ENCODE results near the gene VGF. TPM values are rescaled to one million over a fixed set of nuclear protein-coding genes. Genes with fewer than 3 reads are reported as not detected.
"Not testable (repeated sequence)": the region's sequence is repeated elsewhere in the genome, so short reads cannot be mapped to it uniquely, and the experiment has no call there.

The VGF gene
- total RNA-seq, 2 experiments from 2014 or later = not detected

GRCh38 chr7:101128040-101128834 lies 37.1 kb downstream of the VGF start:
- intact Hi-C loops (cut with micrococcal nuclease) = no loop called here
- no peak overlapping the region for H3K27ac Mint-ChIP-seq
- peaks cover 41% of the 10 kb centered on the region for H3K27me3 Mint-ChIP-seq
- ChIA-PET CTCF (interaction anchor here (1.0 to 6.8 kb wide), 2 partner anchors 13 to 15 kb away, joined by 4 to 35 read pairs; no protein-coding TSS in a partner anchor), POLR2A (no interaction called here)
- no peak for DNase-seq
- H3K4me1 Mint-ChIP-seq (ENCODE audit: low read depth) = peaks cover 29% of the 10 kb centered on the region
- H3K36me3 Mint-ChIP-seq = no peaks in the 10 kb centered on the region
- no peaks in the 10 kb centered on the region for H3K9me3 Mint-ChIP-seq
- H3K4me3 Mint-ChIP-seq = no peak overlapping the region

GRCh38 chr7:101127460-101128039 lies 37.8 kb downstream of the VGF start:
- ChIA-PET POLR2A (no interaction called here), CTCF (interaction anchor here (1.0 to 6.8 kb wide), 3 partner anchors 13 to 65 kb away, joined by 4 to 35 read pairs (median 10); no protein-coding TSS in a partner anchor)
- no peaks in the 10 kb centered on the region for H3K9me3 Mint-ChIP-seq
- no peak for DNase-seq
- peaks cover 28% of the 10 kb centered on the region for H3K4me1 Mint-ChIP-seq (ENCODE audit: low read depth)
- H3K27me3 Mint-ChIP-seq = peaks cover 44% of the 10 kb centered on the region
- intact Hi-C loops (cut with micrococcal nuclease) = no loop called here
- H3K36me3 Mint-ChIP-seq = no peaks in the 10 kb centered on the region
- H3K27ac Mint-ChIP-seq = no peak overlapping the region
- H3K4me3 Mint-ChIP-seq = no peak overlapping the region

DNA sequence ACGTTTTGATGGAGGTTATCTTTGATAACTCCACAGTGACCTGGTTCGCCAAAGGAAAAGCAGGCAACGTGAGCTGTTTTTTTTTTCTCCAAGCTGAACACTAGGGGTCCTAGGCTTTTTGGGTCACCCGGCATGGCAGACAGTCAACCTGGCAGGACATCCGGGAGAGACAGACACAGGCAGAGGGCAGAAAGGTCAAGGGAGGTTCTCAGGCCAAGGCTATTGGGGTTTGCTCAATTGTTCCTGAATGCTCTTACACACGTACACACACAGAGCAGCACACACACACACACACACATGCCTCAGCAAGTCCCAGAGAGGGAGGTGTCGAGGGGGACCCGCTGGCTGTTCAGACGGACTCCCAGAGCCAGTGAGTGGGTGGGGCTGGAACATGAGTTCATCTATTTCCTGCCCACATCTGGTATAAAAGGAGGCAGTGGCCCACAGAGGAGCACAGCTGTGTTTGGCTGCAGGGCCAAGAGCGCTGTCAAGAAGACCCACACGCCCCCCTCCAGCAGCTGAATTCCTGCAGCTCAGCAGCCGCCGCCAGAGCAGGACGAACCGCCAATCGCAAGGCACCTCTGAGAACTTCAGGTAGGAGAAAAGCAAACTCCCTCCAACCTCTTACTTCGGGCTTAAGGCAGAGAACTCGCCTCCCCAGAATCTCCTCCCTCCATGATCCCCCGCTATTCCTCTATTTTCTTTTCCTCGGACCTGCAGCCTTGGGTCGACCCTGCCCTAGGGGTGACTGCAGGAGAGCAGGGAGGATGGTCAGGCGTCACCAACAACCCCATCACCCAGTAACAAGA lies 38.5 kb downstream of the VGF start, which contains the start of gene SERPINE1:
Gene SERPINE1, plus strand, starts transcription at position 454 of the 809 bp plus-strand sequence. CDS start 1,290 bp downstream, outside the sequence.
- H3K36me3 Mint-ChIP-seq = no peaks in the 10 kb centered on the region
- peaks cover 48% of the 10 kb centered on the region for H3K27me3 Mint-ChIP-seq
- ChIA-PET CTCF (interaction anchor here (0.7 to 6.8 kb wide), 6 partner anchors 7 to 65 kb away, joined by 3 to 35 read pairs (median 4); no protein-coding TSS in a partner anchor), POLR2A (no interaction called here)
- H3K27ac Mint-ChIP-seq = peak within 1 kb of the TSS; percentile 13
- peaks cover 34% of the 10 kb centered on the region for H3K4me1 Mint-ChIP-seq (ENCODE audit: low read depth)
- no peaks in the 10 kb centered on the region for H3K9me3 Mint-ChIP-seq
- peak; percentile 63 for DNase-seq
- intact Hi-C loops (cut with micrococcal nuclease) = no loop called here
- peak within 1 kb of the TSS; percentile 2 for H3K4me3 Mint-ChIP-seq

GRCh38 chr7:101125989-101126650 lies 39.2 kb downstream of the VGF start:
- DNase-seq = no peak
- Mint-ChIP-seq H3K4me1 (ENCODE audit: low read depth) (peaks cover 35% of the 10 kb centered on the region), H3K27ac (peak overlapping the region; percentile 13), H3K27me3 (peaks cover 48% of the 10 kb centered on the region), H3K4me3 (no peak overlapping the region), H3K36me3 (no peaks in the 10 kb centered on the region), H3K9me3 (no peaks in the 10 kb centered on the region)
- intact Hi-C loops (cut with micrococcal nuclease) = no loop called here
- ChIA-PET CTCF (interaction anchor here (0.7 to 6.8 kb wide), 6 partner anchors 8 to 66 kb away, joined by 3 to 35 read pairs (median 5); partner anchors contain the start of gene TRIM56), POLR2A (no interaction called here)

GRCh38 chr7:101124376-101125056 lies 40.9 kb downstream of the VGF start:
- Mint-ChIP-seq H3K4me1 (ENCODE audit: low read depth) (peaks cover 35% of the 10 kb centered on the region), H3K27me3 (peaks cover 52% of the 10 kb centered on the region), H3K4me3 (no peak overlapping the region), H3K36me3 (no peaks in the 10 kb centered on the region), H3K9me3 (no peaks in the 10 kb centered on the region), H3K27ac (no peak overlapping the region)
- no peak for DNase-seq
- CTCF ChIA-PET = interaction anchor here (0.7 to 6.8 kb wide), 5 partner anchors 19 to 158 kb away, joined by 3 to 35 read pairs (median 4); no protein-coding TSS in a partner anchor
- POLR2A ChIA-PET = interaction anchor here (0.6 kb wide), 1 partner anchor 67 kb away, joined by 5 read pairs; no protein-coding TSS in a partner anchor
- intact Hi-C loops (cut with micrococcal nuclease) = no loop called here

DNA sequence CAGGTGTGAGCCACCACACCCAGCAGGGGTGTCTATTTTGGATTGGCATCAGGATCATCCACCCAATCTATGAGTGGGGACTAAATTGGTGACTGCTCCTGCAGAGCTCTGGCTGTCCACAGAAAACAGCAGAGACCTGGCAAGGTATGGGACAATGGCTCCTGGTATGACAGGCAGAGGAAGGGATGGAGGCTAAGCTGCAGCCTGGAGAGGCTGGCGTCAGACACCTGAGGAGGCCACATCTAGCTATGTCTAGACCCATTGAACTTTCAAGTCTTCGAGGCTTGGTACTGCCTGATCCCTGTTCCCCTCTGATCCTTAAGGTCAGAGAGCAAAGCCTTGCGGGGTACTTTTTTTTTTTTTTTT lies 41.7 kb downstream of the VGF start:
- H3K27ac Mint-ChIP-seq = no peak overlapping the region
- H3K4me1 Mint-ChIP-seq (ENCODE audit: low read depth) = peaks cover 35% of the 10 kb centered on the region
- POLR2A ChIA-PET = interaction anchor here (1.2 kb wide), 1 partner anchor 14 kb away, joined by 3 read pairs; no protein-coding TSS in a partner anchor
- no peaks in the 10 kb centered on the region for H3K36me3 Mint-ChIP-seq
- H3K9me3 Mint-ChIP-seq = no peaks in the 10 kb centered on the region
- intact Hi-C loops (cut with micrococcal nuclease) = no loop called here
- no peak overlapping the region for H3K4me3 Mint-ChIP-seq
- CTCF ChIA-PET = interaction anchor here (1.1 to 6.8 kb wide), 5 partner anchors 17 to 159 kb away, joined by 3 to 35 read pairs (median 3); no protein-coding TSS in a partner anchor
- H3K27me3 Mint-ChIP-seq = peaks cover 56% of the 10 kb centered on the region
- no peak for DNase-seq

DNA sequence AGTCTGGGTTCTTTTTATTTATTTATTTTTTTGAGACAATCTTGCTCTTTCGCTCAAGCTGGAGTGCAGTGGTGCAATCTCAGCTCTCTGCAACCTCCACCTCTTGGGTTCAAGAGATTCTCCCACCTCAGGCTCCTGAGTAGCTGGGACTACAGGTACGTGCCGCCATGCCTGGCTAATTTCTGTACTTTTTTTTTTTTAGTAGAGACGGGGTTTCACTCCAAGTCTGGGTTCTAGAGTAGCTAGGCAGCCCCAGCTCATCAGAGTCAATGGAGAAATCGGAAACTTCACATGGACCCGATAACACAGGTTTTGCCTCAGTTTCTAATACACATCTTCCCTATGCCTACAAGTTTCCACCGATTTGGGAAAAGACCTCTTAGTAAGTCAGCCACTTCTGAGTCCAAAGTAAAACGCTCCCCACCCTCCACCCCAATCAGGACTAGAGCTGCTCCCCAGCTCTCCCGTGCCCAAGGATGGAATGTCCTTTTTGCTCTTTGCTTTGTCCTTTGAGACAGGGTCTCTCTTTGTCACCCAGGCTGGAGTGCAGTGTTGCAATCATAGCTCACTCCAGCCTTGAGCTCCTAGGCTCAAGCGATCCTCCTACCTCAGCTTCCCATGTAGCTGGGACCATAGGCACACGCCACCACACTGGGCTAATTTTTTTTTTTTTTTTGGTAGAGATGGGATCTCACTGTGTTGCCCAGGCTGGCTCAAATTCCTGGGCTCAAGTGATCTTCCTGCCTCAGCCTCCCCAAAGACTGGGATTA lies 42.3 kb downstream of the VGF start:
- no peaks in the 10 kb centered on the region for H3K36me3 Mint-ChIP-seq
- no peak overlapping the region for H3K27ac Mint-ChIP-seq
- ChIA-PET CTCF (interaction anchor here (1.0 to 6.8 kb wide), 5 partner anchors 16 to 159 kb away, joined by 3 to 35 read pairs (median 3); no protein-coding TSS in a partner anchor), POLR2A (interaction anchor here (1.2 kb wide), 1 partner anchor 14 kb away, joined by 3 read pairs; no protein-coding TSS in a partner anchor)
- intact Hi-C loops (cut with micrococcal nuclease) = no loop called here
- no peaks in the 10 kb centered on the region for H3K9me3 Mint-ChIP-seq
- H3K4me3 Mint-ChIP-seq = no peak overlapping the region
- H3K4me1 Mint-ChIP-seq (ENCODE audit: low read depth) = peaks cover 35% of the 10 kb centered on the region
- no peak for DNase-seq
- H3K27me3 Mint-ChIP-seq = peaks cover 53% of the 10 kb centered on the region

DNA sequence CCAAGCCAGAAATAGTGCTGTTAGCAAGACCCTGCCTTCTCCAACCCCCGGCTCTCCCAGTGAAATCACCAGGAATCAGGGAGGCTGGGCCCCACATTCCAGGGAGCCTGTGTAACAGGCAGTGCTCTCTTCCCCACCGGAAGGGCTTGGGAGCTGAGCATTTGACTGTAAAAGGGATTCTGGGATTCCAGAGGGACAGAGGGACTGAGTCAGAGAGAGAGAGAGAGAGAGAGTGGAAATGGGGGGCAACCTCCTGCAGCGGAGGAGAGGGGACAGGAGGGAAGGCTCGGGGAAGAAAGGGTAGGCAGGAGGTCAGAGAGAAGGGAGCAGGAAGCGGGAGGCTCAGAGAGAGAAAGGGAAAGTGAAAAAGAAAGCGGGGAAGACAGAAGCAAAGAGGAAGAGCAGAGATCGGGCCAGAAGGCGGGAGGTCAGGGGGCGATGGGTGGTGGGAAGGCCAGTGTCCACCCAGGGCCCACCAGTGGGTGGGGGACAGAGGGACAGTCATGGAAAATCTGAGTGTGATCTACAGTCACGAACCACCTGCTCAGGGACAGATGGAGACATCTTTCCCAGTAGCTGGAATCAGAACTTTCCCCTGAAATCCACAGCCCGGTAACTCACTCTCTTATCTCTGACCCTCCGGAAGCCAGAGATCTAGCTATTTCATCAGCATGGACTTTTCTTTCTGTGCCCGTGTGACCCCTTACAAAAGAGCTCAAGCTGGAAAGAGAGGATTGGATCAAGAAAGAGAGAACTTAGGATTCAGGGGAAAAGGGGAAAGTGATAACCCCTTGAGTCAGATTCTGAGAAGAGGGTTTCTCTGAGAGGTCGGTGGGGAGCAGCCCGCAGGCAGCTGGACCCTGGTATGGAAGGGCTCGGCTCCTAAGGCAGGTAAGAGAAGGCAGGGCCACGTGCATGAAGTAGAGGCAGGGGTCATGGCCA lies 43.1 kb downstream of the VGF start:
- POLR2A ChIA-PET = no interaction called here
- CTCF ChIA-PET = interaction anchor here (1.0 to 6.8 kb wide), 2 partner anchors 21 to 45 kb away, joined by 4 to 35 read pairs; no protein-coding TSS in a partner anchor
- peaks cover 52% of the 10 kb centered on the region for H3K27me3 Mint-ChIP-seq

DNA sequence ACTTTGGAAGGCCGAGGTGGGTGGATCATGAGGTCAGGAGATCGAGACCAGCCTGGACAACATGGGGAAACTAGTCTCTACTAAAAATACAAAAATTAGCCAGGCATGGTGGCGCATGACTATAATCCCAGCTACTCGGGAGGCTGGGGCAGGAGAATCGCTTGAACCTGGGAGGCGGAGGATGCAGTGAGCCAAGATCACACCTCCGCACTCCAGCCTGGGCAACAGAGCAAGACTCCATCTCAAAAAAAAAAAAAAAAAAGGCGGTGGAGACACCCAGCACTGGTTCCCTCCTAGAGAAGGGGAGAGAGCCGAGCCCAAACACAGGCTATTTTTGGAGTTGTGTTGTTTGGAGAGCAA lies 43.8 kb downstream of the VGF start:
- H3K27ac Mint-ChIP-seq, H3K9me3 Mint-ChIP-seq, H3K4me3 Mint-ChIP-seq, DNase-seq, H3K36me3 Mint-ChIP-seq, POLR2A ChIA-PET: not testable (repeated sequence)
- CTCF ChIA-PET = interaction anchor here (6.8 kb wide), 1 partner anchor 22 kb away, joined by 35 read pairs; no protein-coding TSS in a partner anchor
- H3K4me1 Mint-ChIP-seq (ENCODE audit: low read depth) = peaks cover 26% of the 10 kb centered on the region
- intact Hi-C loops (cut with micrococcal nuclease) = loop anchor here (2.0 kb wide), 1 partner anchor 15 kb away; no protein-coding TSS in a partner anchor
- peaks cover 46% of the 10 kb centered on the region for H3K27me3 Mint-ChIP-seq

More for the DNA sequence above, 43.1 kb downstream of the VGF start:
- no peaks in the 10 kb centered on the region for H3K36me3 Mint-ChIP-seq
- no peaks in the 10 kb centered on the region for H3K9me3 Mint-ChIP-seq
- peak overlapping the region; percentile 36 for H3K4me3 Mint-ChIP-seq
- DNase-seq = no peak
- no peak overlapping the region for H3K27ac Mint-ChIP-seq
- H3K4me1 Mint-ChIP-seq (ENCODE audit: low read depth) = peaks cover 33% of the 10 kb centered on the region
- intact Hi-C loops (cut with micrococcal nuclease) = loop anchor here (2.0 kb wide), 1 partner anchor 15 kb away; no protein-coding TSS in a partner anchor
